ENCODE measurements around the gene TMEM123.

TMEM123 gene

GRCh38 chr11:102459393-102459792 is 6.8 kb upstream of the TMEM123 start:
- DNase-seq (ENCODE audit: low read depth in 2 of 2), result no peak
- no peak for TF ChIP-seq CTCF (IDR thresholded peaks at IDR 0.05; ENCODE audit: low read depth, low read length)
- H3K4me3 ChIP-seq (replicated peaks in 1 of 2; ENCODE audit: low read depth in 2 of 2, low read length in 2 of 2), result no peak overlapping the region

GRCh38 chr11:102458548-102458947 is 6.0 kb upstream of the TMEM123 start:
- H3K4me3 ChIP-seq (replicated peaks in 1 of 2; ENCODE audit: low read depth in 2 of 2, low read length in 2 of 2), result no peak overlapping the region
- no peak for TF ChIP-seq CTCF (IDR thresholded peaks at IDR 0.05; ENCODE audit: low read depth, low read length)
- DNase-seq (ENCODE audit: low read depth in 2 of 2), result peak; percentile 65 to 78

- no peak for DNase-seq (ENCODE audit: low read depth in 2 of 2)
- H3K4me3 ChIP-seq (replicated peaks in 1 of 2; ENCODE audit: low read depth in 2 of 2, low read length in 2 of 2), result no peak overlapping the region
- TF ChIP-seq CTCF (IDR thresholded peaks at IDR 0.05; ENCODE audit: low read depth, low read length), result no peak
Measured at GRCh38 chr11:102457865-102458264, 5.3 kb upstream of the TMEM123 start.

DNA sequence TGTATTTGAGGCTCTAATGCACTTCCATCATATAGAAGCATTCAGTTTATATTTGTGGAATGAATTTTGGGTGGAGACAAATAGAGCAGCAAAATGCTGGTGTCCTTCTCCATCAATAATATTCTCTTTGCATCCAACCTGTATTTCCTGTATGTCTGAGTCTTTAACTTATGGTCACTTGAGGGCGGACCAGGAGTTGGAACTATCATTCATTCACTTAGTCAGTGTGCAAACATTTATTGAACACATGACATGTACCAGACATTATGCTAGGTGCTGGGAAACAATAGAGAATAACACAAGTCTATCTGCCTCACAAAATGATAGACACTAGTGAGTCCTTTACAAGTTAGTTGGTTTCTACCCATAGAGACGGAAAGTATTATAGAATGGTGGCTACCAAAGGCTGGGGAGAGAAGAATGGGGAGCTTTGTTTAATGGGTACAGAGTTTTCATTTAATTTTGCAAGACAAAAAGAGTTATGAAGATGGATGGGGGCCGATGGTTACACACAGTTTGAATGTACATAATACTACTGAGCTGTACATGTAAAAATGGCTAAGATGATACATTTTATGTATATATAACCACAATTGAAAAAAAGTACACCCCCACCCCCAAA is 4.6 kb upstream of the TMEM123 start:
- TF ChIP-seq CTCF (IDR thresholded peaks at IDR 0.05; ENCODE audit: low read depth, low read length), result no peak
- H3K4me3 ChIP-seq (replicated peaks in 1 of 2; ENCODE audit: low read depth in 2 of 2, low read length in 2 of 2), result no peak overlapping the region

GRCh38 chr11:102456381-102456780 is 3.8 kb upstream of the TMEM123 start:
- TF ChIP-seq CTCF (IDR thresholded peaks at IDR 0.05; ENCODE audit: low read depth, low read length), result no peak
- no peak overlapping the region for H3K4me3 ChIP-seq (replicated peaks in 1 of 2; ENCODE audit: low read depth in 2 of 2, low read length in 2 of 2)
- DNase-seq (ENCODE audit: low read depth in 2 of 2), result peak; percentile 46 to 55

More for the DNA sequence above, 4.6 kb upstream of the TMEM123 start:
- DNase-seq (ENCODE audit: low read depth in 2 of 2), result no peak

DNA sequence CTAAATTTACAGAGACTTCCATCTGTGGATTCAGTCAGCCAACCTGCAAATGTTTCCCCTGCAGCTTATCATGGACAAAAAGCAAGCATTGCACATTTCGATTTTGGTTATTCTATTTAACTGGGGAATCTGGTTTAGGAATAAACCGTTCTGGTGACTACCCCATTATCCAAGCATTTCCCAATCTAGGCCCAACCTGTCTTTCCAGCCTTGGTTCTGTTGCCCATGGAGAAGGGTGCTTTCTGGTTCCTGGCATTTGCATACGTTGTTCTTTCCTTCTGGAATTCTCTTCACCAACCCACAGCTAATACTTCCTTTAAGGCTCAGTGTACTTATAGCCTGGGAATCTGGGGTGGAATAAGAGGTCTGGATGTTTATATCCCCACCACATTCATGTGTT is 1.4 kb upstream of the TMEM123 start:
- no peak for DNase-seq (ENCODE audit: low read depth in 2 of 2)
- H3K4me3 ChIP-seq (replicated peaks in 1 of 2; ENCODE audit: low read depth in 2 of 2, low read length in 2 of 2), result no peak overlapping the region
- TF ChIP-seq CTCF (IDR thresholded peaks at IDR 0.05; ENCODE audit: low read depth, low read length), result no peak

GRCh38 chr11:102453302-102453695 is 734 bp upstream of the TMEM123 start:
- TF ChIP-seq CTCF (IDR thresholded peaks at IDR 0.05; ENCODE audit: low read depth, low read length), result no peak
- DNase-seq (ENCODE audit: low read depth in 2 of 2), result no peak
- H3K4me3 ChIP-seq (replicated peaks in 1 of 2; ENCODE audit: low read depth in 2 of 2, low read length in 2 of 2), result peak overlapping the region; percentile 87 to 89

Measured in cardiac fibroblast (primary cell).